Measurements from ENCODE around the gene KIF5C.

The KIF5C gene

DNA sequence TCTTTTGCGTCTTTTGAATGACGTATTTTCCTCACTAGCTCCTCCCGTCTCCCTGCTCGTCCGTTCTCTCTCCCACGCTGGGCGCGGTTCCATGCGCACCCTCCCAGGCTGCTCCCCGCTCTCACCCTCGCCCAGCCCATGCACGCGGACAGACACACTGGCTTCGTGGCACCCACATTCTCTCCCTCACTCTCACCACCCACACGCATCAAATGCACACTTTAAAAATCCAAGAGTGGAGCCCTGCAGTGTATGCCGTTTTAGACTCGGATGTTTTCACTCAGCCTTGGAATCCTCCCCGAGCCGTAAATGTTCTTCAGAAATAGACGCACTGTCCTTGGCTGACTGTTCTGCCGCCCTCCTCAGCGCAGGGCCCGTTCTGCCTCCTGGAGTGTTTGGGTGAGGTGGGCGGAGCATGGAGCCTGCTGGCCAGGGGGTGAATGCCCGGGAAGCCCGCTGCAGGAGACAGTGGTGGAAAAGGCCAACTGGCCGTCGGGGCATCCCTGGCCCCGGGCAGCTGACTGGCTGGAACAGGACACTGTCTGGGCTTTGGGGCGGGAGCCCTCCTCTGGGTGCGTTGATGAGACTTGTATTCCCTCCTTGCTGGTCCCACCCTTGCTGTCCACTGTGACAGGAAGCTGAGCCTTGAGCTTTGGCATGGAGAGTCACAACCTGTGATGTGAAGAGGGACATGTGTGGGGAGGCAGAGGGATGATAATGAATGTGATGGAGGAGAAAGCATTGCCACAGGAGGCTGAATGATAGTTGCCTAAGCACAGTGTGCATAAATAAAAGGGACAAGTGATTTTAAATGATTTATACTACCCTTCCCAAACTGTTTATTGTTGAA is 128.1 kb downstream of the KIF5C start:
- TF ChIP-seq RARB (CRISPR knock-in tag; IDR thresholded peaks at IDR 0.05) = no peak
- no peak for ATAC-seq

DNA sequence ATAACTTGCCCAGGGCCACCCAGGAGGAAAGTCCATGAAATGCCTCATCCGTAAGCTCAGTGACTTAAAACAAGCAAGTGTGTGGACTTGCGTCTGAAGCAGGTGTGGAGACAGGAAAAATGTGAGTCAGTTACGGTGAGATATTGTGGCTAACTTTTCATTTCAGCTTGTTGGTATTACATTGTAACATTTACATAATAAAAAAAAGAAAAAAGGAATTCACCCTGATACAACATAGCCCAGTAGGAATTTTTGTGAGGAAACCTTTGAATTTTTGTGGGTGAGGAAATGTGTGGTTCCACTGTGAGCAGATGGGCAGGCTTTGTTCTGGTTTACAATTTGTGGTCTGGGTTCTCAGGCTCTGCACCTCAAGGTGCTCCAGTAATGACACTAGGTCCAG is 129.8 kb downstream of the KIF5C start:
- ATAC-seq = no peak
- TF ChIP-seq, protein P1, sequence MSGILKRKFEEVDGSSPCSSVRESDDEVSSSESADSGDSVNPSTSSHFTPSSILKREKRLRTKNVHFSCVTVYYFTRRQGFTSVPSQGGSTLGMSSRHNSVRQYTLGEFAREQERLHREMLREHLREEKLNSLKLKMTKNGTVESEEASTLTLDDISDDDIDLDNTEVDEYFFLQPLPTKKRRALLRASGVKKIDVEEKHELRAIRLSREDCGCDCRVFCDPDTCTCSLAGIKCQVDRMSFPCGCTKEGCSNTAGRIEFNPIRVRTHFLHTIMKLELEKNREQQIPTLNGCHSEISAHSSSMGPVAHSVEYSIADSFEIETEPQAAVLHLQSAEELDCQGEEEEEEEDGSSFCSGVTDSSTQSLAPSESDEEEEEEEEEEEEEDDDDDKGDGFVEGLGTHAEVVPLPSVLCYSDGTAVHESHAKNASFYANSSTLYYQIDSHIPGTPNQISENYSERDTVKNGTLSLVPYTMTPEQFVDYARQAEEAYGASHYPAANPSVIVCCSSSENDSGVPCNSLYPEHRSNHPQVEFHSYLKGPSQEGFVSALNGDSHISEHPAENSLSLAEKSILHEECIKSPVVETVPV (CRISPR knock-in tag; IDR thresholded peaks at IDR 0.05) = no peak
- no peak for TF ChIP-seq ZNF565 (CRISPR knock-in tag; conservative IDR thresholded peaks at IDR 0.05; ENCODE audit: low read depth)
- TF ChIP-seq ISL1 (CRISPR knock-in tag; IDR thresholded peaks at IDR 0.05) = no peak
- TF ChIP-seq, protein P2, sequence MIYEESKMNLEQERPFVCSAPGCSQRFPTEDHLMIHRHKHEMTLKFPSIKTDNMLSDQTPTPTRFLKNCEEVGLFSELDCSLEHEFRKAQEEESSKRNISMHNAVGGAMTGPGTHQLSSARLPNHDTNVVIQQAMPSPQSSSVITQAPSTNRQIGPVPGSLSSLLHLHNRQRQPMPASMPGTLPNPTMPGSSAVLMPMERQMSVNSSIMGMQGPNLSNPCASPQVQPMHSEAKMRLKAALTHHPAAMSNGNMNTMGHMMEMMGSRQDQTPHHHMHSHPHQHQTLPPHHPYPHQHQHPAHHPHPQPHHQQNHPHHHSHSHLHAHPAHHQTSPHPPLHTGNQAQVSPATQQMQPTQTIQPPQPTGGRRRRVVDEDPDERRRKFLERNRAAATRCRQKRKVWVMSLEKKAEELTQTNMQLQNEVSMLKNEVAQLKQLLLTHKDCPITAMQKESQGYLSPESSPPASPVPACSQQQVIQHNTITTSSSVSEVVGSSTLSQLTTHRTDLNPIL (CRISPR knock-in tag; IDR thresholded peaks at IDR 0.05; ENCODE audit: low read depth) = no peak
- no peak for TF ChIP-seq ZFP3 (CRISPR knock-in tag; IDR thresholded peaks at IDR 0.05)
- no peak for TF ChIP-seq ZNF8 (CRISPR knock-in tag; IDR thresholded peaks at IDR 0.05)
- TF ChIP-seq, protein P3, sequence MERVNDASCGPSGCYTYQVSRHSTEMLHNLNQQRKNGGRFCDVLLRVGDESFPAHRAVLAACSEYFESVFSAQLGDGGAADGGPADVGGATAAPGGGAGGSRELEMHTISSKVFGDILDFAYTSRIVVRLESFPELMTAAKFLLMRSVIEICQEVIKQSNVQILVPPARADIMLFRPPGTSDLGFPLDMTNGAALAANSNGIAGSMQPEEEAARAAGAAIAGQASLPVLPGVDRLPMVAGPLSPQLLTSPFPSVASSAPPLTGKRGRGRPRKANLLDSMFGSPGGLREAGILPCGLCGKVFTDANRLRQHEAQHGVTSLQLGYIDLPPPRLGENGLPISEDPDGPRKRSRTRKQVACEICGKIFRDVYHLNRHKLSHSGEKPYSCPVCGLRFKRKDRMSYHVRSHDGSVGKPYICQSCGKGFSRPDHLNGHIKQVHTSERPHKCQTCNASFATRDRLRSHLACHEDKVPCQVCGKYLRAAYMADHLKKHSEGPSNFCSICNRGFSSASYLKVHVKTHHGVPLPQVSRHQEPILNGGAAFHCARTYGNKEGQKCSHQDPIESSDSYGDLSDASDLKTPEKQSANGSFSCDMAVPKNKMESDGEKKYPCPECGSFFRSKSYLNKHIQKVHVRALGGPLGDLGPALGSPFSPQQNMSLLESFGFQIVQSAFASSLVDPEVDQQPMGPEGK (CRISPR knock-in tag; IDR thresholded peaks at IDR 0.05; ENCODE audit: borderline replicate concordance) = no peak
- TF ChIP-seq, protein P4, sequence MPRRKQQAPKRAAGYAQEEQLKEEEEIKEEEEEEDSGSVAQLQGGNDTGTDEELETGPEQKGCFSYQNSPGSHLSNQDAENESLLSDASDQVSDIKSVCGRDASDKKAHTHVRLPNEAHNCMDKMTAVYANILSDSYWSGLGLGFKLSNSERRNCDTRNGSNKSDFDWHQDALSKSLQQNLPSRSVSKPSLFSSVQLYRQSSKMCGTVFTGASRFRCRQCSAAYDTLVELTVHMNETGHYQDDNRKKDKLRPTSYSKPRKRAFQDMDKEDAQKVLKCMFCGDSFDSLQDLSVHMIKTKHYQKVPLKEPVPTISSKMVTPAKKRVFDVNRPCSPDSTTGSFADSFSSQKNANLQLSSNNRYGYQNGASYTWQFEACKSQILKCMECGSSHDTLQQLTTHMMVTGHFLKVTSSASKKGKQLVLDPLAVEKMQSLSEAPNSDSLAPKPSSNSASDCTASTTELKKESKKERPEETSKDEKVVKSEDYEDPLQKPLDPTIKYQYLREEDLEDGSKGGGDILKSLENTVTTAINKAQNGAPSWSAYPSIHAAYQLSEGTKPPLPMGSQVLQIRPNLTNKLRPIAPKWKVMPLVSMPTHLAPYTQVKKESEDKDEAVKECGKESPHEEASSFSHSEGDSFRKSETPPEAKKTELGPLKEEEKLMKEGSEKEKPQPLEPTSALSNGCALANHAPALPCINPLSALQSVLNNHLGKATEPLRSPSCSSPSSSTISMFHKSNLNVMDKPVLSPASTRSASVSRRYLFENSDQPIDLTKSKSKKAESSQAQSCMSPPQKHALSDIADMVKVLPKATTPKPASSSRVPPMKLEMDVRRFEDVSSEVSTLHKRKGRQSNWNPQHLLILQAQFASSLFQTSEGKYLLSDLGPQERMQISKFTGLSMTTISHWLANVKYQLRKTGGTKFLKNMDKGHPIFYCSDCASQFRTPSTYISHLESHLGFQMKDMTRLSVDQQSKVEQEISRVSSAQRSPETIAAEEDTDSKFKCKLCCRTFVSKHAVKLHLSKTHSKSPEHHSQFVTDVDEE (CRISPR knock-in tag; IDR thresholded peaks at IDR 0.05) = no peak
- TF ChIP-seq, protein P5, sequence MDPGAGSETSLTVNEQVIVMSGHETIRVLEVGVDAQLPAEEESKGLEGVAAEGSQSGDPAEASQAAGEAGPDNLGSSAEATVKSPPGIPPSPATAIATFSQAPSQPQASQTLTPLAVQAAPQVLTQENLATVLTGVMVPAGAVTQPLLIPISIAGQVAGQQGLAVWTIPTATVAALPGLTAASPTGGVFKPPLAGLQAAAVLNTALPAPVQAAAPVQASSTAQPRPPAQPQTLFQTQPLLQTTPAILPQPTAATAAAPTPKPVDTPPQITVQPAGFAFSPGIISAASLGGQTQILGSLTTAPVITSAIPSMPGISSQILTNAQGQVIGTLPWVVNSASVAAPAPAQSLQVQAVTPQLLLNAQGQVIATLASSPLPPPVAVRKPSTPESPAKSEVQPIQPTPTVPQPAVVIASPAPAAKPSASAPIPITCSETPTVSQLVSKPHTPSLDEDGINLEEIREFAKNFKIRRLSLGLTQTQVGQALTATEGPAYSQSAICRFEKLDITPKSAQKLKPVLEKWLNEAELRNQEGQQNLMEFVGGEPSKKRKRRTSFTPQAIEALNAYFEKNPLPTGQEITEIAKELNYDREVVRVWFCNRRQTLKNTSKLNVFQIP (CRISPR knock-in tag; IDR thresholded peaks at IDR 0.05; ENCODE audit: borderline replicate concordance, low read depth) = no peak
- no peak for TF ChIP-seq ESRRG (CRISPR knock-in tag; IDR thresholded peaks at IDR 0.05)
- no peak for TF ChIP-seq TCF4 (CRISPR knock-in tag; IDR thresholded peaks at IDR 0.05; ENCODE audit: borderline replicate concordance)
- no peak for TF ChIP-seq OSR1 (CRISPR knock-in tag; IDR thresholded peaks at IDR 0.05)
- no peak for TF ChIP-seq ZFP30 (CRISPR knock-in tag; IDR thresholded peaks at IDR 0.05)
- no peak for TF ChIP-seq RARB (CRISPR knock-in tag; IDR thresholded peaks at IDR 0.05)
- TF ChIP-seq BACH2 (CRISPR knock-in tag; IDR thresholded peaks at IDR 0.05; ENCODE audit: borderline replicate concordance) = no peak
- TF ChIP-seq ZNF70 (CRISPR knock-in tag; IDR thresholded peaks at IDR 0.05) = no peak
- TF ChIP-seq ARNTL (CRISPR knock-in tag; IDR thresholded peaks at IDR 0.05; ENCODE audit: borderline replicate concordance, low read depth) = no peak
- no peak for TF ChIP-seq PPARA (CRISPR knock-in tag; IDR thresholded peaks at IDR 0.05; ENCODE audit: borderline replicate concordance)
- no peak for TF ChIP-seq GLIS3 (CRISPR knock-in tag; IDR thresholded peaks at IDR 0.05)
- TF ChIP-seq ZC3H10 (CRISPR knock-in tag; IDR thresholded peaks at IDR 0.05) = no peak

DNA sequence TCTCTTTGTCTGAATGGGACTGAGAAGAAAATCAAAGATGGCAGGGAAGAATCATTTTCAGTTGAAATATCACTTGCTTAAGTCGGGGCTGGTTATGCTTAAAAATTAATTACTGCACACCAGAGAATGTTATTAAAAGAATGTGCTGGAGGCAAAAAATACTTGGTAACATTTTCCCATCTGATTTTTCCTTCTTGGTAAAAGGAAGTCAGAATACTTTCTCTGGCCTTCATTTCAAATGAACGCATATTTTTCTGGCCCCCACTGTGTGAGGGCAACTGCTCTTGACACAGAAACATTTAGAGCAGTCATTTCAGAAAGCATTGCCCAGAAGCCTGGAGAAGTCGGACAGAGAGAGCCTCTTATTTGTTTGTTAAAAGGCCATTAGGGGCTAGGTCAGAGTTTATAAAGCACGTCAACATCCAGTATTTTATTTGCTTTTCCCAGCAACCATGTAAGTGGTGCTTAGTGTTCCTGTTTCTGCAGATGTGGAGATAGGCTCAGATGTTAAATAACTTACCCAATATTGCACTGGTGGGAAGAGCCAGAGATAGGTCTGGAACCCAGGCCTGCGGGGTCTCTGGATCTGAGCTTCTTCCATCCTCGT is 130.5 kb downstream of the KIF5C start:
- no peak for ATAC-seq
- TF ChIP-seq OSR1 (CRISPR knock-in tag; IDR thresholded peaks at IDR 0.05) = no peak
- TF ChIP-seq ZC3H10 (CRISPR knock-in tag; IDR thresholded peaks at IDR 0.05) = no peak

Measured in SK-N-SH treated with all-trans-retinoic acid at 6 μM for 48 hours (cell line).